Lower leg skin (tissue), 4 donors: ENCODE measurements around the gene ZNF714. TPM values are rescaled to one million over a fixed set of nuclear protein-coding genes. Genes with fewer than 3 reads are reported as not detected.

Source experiments
- DNase-seq, 2 donors: peaks; one replicate each; pipeline ENCODE4 v3.0.0-alpha.2; 2019; ENCODE audit warnings: low spot score in 2 of 2
- H3K4me3 ChIP-seq: fragments of 200-600 bp; sonication (generic); 2 replicates; pipeline ENCODE4 v1.5.1; 2017; ENCODE audit warnings: mild to moderate bottlenecking, low read depth; ENCODE audit not compliant: poor library complexity, severe bottlenecking
- POLR2A ChIP-seq, 2 donors: fragments of 450-650 bp; IDR thresholded peaks; one replicate each; pipeline ENCODE4 v1.6.1; 2016 to 2017; ENCODE audit warnings: antibody characterized with exemption in 2 of 2, mild to moderate bottlenecking in 1 of 2, moderate library complexity in 1 of 2
- WGBS, 2 donors: methylation state at CpG; one replicate each; pipeline ENCODE4 v1.1.5; 2018; 5-methylcytosine and 5-hydroxymethylcytosine counted together
- intact Hi-C: fragments of 100-400 bp; cut with DNase I; formaldehyde crosslinking; loops from one replicate; pipeline ENCODE4 v1.15.0; 2023; ENCODE audit warnings: low total_unique reads
- total RNA-seq, 4 donors: library from RNA; depleted of rRNA; stranded (reverse); fragments of >200 nt; gene quantifications; one replicate each; pipeline ENCODE4 v1.1.0, GENCODE V29; 2016
- TF ChIP-seq, protein P1 (sequence below), 3 donors: fragments of 450-650 bp; IDR thresholded peaks; one replicate each; pipeline ENCODE4 v1.5.1; 2016; ENCODE audit warnings: antibody characterized with exemption in 3 of 3, mild to moderate bottlenecking in 3 of 3, moderate library complexity in 2 of 3

Gene ZNF714
- total RNA-seq, 4 donors from 2014 or later = 2.4 to 10.0 (median 7.3) TPM

DNA sequence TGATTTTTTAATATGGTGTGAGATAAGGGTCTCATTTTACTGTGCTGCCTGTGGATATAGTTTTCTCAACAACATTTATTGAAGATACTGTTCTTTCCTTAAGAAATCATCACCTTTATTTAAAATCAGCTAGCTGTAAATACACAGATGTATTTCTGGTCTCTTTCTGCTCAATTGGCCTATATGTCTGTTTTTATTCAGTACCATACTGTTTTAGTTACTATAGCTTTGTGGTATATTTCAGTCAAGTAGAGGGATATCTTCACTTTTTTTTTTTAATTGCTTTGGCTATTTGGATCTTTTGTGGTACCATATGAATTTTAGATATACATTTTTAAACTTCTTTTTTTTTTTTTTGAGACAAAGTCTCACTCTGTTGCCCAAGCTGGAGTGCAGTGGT, 16.7 kb upstream of the ZNF714 start:
- no peak for TF ChIP-seq POLR2A (IDR thresholded peaks at IDR 0.05)
- TF ChIP-seq, protein P1, sequence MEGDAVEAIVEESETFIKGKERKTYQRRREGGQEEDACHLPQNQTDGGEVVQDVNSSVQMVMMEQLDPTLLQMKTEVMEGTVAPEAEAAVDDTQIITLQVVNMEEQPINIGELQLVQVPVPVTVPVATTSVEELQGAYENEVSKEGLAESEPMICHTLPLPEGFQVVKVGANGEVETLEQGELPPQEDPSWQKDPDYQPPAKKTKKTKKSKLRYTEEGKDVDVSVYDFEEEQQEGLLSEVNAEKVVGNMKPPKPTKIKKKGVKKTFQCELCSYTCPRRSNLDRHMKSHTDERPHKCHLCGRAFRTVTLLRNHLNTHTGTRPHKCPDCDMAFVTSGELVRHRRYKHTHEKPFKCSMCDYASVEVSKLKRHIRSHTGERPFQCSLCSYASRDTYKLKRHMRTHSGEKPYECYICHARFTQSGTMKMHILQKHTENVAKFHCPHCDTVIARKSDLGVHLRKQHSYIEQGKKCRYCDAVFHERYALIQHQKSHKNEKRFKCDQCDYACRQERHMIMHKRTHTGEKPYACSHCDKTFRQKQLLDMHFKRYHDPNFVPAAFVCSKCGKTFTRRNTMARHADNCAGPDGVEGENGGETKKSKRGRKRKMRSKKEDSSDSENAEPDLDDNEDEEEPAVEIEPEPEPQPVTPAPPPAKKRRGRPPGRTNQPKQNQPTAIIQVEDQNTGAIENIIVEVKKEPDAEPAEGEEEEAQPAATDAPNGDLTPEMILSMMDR (IDR thresholded peaks at IDR 0.05) = no peak
- intact Hi-C loops = no loop called here
- H3K4me3 ChIP-seq = no peak overlapping the region
- no peak for DNase-seq

DNA sequence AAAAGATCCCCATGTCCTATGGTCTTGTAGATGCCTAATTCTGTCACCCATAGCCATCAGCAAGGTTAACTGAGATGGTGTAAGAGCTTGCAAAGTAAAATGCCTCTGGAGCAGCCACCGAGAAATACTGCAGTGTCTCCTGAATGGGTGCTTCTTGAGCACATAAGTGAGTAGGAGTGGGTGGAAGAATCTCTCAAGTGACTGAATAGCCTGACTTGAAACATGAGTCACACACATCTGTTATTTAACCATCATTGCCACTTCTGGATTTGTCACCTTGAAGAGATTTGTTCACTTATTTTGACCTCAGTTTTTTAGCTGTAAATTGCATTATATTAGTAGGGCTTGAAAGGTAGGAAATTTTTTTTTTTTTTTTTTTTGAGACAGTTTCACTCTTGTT, 2.3 kb downstream of the ZNF714 start:
- H3K4me3 ChIP-seq = no peak overlapping the region
- intact Hi-C loops = no loop called here
- TF ChIP-seq, protein P1 (IDR thresholded peaks at IDR 0.05) = no peak
- TF ChIP-seq POLR2A (IDR thresholded peaks at IDR 0.05) = no peak
- no peak for DNase-seq
- 63 to 81% methylated on average over 1 of the region's 1 CpG for WGBS, 2 donors

DNA sequence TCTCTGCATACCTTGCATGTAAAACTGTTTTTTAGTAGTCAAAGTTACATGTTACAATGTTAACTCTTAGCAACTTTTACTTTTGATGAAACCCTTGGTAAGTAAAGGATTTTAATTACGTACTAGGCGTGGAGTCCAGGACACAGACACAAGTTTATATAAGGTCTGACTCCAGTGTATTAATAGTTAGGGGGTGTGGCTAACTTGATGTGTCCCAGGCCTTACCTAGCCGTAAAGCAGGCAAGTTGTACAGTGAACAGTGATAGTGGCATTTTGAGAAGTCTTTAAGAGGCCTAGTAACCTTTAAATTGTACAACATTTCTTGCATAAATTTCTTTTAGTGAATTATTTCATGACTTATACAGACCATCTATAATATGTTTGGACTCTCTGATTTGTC, 5.9 kb downstream of the ZNF714 start:
- 43 to 79% methylated on average over 3 of the region's 3 CpGs for WGBS, 2 donors
- DNase-seq = no peak
- intact Hi-C loops = no loop called here
- TF ChIP-seq, protein P1 (IDR thresholded peaks at IDR 0.05) = no peak
- TF ChIP-seq POLR2A (IDR thresholded peaks at IDR 0.05) = no peak
- no peak overlapping the region for H3K4me3 ChIP-seq

DNA sequence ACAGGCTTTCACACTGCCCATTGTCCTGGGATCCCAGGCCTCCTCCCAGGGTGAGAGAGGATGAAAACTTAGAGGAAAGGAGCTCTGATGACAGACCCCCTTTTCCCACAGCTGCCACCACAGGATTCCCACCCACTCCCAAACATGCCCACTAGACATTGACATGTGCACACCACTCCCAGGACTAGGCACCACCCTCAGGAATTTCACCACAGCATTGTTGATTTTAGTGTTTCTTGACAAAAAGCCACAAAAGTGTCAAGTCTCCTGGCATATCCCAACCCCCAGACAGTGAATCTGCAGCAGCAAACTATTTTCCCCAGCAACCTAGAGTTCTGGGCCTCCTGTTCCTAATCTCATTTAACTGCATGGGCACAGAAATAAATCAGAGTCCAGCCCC, 10.1 kb downstream of the ZNF714 start:
- no peak overlapping the region for H3K4me3 ChIP-seq
- DNase-seq = no peak
- TF ChIP-seq, protein P1 (IDR thresholded peaks at IDR 0.05) = no peak
- no peak for TF ChIP-seq POLR2A (IDR thresholded peaks at IDR 0.05)
- intact Hi-C loops = no loop called here

DNA sequence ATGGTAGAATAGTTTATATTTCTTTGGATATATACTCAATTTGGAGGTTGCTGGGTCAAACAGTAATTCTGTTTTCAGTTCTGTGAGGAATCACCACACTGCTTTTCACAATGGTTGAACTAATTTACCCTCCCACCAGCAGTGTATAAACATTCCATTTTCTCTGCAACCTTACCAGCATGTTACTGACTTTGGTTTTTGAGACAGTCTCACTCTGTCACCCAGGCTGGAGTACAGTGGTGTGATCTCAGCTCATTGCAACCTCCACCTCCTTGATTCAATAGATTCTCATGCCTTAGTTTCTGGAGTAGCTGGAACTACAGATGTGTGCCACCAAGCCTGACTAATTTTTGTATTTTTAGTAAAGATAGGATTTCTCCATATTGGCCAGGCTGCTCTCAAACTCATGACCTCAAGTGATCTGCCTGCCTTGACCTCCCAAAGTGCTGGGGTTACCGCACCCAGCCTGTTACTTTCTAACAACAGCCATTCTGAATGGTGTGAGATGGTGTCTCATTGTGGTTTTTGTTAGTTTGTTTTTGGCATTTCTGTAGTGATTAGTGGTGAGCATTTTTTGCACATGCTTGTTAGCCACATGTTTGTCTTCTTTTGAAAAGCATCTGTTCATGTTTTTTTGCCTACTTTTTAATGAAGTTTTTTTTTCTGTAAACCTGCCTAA, 12.5 kb downstream of the ZNF714 start:
- 80 to 82% methylated on average over 1 of the region's 1 CpG for WGBS, 2 donors
- H3K4me3 ChIP-seq = no peak overlapping the region
- intact Hi-C loops = no loop called here
- DNase-seq = no peak
- TF ChIP-seq, protein P1 (IDR thresholded peaks at IDR 0.05) = no peak
- no peak for TF ChIP-seq POLR2A (IDR thresholded peaks at IDR 0.05)

DNA sequence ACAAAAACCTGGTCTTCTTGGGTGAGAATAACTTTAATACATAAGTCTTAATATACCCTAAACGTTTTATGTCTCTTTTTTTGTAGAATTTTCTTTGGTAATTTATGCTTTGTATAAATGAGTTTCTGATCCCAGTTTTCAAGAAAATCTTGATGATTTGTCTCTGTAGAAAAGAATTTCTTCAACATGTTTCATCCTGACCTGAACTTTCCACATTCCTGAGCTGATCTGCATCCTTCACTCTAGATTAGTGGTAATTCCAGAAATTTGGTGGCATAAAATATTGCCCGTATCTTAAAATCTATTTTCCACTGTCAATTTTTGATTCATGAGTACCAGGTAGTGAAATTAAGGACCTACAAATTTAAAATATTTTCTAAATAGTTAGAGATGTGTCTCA, 16.3 kb downstream of the ZNF714 start:
- TF ChIP-seq, protein P1 (IDR thresholded peaks at IDR 0.05) = no peak
- TF ChIP-seq POLR2A (IDR thresholded peaks at IDR 0.05) = no peak
- H3K4me3 ChIP-seq = no peak overlapping the region
- DNase-seq = no peak
- 51 to 70% methylated on average over 2 of the region's 2 CpGs for WGBS, 2 donors
- intact Hi-C loops = no loop called here
